HFF-Myc (cell line): ENCODE data around the gene CST8.
"Not testable (repeated sequence)": the region's sequence is repeated elsewhere in the genome, so short reads cannot be mapped to it uniquely, and the experiment has no call there.

Source experiments
- DNase-seq: peaks from one replicate; pipeline ENCODE4 v3.0.0-alpha.2; 2011; ENCODE audit warnings: low read depth; ENCODE audit errors: extremely low read depth
- H3K4me3 ChIP-seq: replicated peaks from 2 replicates; pipeline ENCODE4 v1.5.1; 2011; ENCODE audit warnings: low read depth, mild to moderate bottlenecking, control low read depth, low read length
- TF ChIP-seq, protein P1 (sequence below): IDR thresholded peaks from 2 replicates; pipeline ENCODE4 v1.5.1; 2012; ENCODE audit warnings: mild to moderate bottlenecking, low read depth, low read length, control low read depth; ENCODE audit errors: missing control alignments

The CST8 gene

GRCh38 chr20:23455639-23456038, 35.3 kb upstream of the CST8 start:
- no peak for DNase-seq
- TF ChIP-seq, protein P1, sequence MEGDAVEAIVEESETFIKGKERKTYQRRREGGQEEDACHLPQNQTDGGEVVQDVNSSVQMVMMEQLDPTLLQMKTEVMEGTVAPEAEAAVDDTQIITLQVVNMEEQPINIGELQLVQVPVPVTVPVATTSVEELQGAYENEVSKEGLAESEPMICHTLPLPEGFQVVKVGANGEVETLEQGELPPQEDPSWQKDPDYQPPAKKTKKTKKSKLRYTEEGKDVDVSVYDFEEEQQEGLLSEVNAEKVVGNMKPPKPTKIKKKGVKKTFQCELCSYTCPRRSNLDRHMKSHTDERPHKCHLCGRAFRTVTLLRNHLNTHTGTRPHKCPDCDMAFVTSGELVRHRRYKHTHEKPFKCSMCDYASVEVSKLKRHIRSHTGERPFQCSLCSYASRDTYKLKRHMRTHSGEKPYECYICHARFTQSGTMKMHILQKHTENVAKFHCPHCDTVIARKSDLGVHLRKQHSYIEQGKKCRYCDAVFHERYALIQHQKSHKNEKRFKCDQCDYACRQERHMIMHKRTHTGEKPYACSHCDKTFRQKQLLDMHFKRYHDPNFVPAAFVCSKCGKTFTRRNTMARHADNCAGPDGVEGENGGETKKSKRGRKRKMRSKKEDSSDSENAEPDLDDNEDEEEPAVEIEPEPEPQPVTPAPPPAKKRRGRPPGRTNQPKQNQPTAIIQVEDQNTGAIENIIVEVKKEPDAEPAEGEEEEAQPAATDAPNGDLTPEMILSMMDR: no peak
- no peak overlapping the region for H3K4me3 ChIP-seq

- no peak for DNase-seq
- no peak overlapping the region for H3K4me3 ChIP-seq
- TF ChIP-seq, protein P1: no peak
Observed at GRCh38 chr20:23456409-23456808, 34.5 kb upstream of the CST8 start.

- DNase-seq: no peak
- TF ChIP-seq, protein P1: no peak
- H3K4me3 ChIP-seq: no peak overlapping the region
Observed at GRCh38 chr20:23456873-23457272, 34.0 kb upstream of the CST8 start.

- TF ChIP-seq, protein P1: no peak
- no peak for DNase-seq
- H3K4me3 ChIP-seq: no peak overlapping the region
Observed at GRCh38 chr20:23459461-23460150, 31.3 kb upstream of the CST8 start.

DNA sequence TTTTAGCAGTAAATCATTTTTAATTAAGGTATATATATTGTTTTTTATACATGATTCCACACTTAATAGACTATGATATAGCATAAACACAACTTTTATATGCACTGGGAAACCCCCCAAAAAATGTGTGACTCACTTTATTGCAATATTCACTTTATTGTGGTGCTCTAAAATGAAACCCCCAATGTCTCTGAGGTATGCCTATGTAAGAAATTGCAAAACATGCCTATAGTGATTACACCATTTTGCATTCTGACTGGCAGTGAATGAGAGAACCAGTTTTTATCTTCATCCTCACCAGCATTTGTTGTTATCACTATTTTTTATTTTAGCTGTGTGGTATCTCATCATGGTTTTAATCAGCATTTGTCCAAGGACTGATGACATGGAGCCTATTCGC, 29.7 kb upstream of the CST8 start:
- no peak overlapping the region for H3K4me3 ChIP-seq
- no peak for DNase-seq
- TF ChIP-seq, protein P1: no peak

DNA sequence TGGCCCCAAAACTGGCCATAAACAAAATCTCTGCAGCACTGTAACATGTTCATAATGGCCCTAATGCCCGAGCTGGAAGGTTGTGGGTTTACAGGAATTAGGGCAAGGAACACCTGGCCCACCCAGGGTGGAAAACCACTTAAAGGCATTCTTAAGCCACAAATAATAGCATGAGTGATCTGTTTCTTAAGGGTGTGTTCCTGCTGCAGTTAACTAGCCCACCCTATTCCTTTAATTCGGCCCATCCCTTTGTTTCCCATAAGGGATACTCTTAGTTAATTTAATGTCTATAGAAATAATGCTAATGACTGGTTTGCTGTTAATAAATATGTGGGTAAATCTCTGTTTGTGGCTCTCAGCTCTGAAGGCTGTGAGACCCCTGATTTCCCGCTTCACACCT, 24.0 kb upstream of the CST8 start:
- not testable (repeated sequence) for DNase-seq, H3K4me3 ChIP-seq

DNA sequence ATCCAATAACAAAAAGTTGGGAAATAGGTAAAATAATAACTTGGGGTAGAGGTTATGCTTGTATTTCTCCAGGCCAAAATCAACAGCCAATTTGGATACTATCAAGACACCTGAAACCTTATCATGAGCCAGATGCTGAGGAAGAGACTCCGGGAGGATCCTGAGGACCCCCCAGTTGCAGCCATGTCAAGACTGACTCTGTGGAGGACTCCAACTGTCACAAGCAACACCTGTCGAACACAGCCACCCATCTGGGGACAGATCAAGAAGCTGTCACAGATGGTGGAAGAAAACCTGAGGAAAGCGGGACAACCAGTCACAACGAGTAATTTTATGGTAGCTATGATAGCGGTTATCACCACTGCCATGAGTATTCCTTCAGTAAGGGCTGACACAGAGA, 18.6 kb upstream of the CST8 start:
- not testable (repeated sequence) for H3K4me3 ChIP-seq, DNase-seq

DNA sequence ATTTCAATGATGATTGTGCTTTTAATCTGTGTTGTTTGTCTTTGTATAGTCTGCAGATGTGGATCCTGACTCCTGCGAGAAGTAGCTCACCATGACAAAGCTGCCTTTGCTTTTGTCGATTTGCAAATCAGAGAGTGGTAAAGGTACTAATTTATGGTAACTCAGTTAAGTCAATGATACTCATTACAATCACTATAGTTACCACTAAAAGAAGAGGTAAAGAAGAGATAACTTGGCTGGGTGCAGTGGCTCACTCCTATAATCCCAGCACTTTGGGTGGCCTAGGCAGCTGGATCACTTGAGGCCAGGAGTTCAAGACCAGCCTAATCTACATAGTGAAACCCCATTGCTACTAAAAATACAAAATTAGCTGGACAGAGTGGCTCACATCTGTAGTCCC, 17.6 kb upstream of the CST8 start:
- DNase-seq, H3K4me3 ChIP-seq: not testable (repeated sequence)
